ENCODE measurements around the gene SNCAIP. TPM values are rescaled to one million over a fixed set of nuclear protein-coding genes. Genes with fewer than 3 reads are reported as not detected.

The SNCAIP gene
- total RNA-seq, 1 donor from 2014 or later: 8.1 TPM

DNA sequence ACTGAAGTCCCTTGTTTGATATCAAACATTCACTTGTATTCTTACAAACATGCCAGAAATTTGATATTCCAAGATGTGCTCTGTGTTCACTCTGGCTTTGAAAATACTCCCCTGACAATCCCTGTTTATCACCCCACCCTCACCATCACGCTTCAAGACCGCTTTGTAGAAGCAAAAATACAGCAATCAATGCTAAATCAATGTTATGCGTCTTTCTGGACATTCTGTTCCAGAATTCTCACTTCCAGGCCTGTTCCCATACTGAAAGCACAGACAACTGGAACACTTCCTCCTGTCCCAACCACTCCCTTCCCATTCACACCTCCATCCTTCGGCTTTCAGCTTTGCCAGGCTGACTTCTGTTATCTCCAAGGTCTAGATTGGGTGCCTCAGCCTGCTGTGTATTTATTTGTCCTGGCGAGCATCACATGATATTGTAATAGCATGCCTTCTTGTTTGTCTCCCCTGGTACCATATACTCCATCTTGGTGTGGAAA lies 72.8 kb downstream of the SNCAIP start:
- peak; percentile 68 for ATAC-seq
- intact Hi-C loops (cut with DNase I): no loop called here
- no peak for DNase-seq (ENCODE audit: low spot score)

DNA sequence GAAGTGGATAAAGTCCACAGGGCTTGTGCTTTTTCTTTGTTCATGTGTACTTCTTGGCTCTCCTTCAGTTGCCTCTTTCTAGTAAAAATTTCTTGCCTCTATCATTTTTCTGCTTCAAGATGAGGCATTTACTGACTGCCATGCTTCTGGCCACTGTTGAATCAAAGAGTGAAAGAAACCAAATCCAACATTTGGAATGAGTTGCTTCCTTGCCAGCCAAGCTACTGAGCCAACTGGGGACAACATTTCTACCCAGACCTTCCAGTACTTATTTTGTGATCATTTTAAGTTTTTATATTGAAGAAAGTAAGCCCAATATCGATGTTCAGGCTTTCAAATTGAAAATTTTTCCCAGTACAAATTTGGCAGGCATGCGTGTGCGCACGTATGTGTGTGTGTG lies 73.2 kb downstream of the SNCAIP start:
- ATAC-seq: peak; percentile 31
- no peak for DNase-seq (ENCODE audit: low spot score)
- intact Hi-C loops (cut with DNase I): no loop called here

DNA sequence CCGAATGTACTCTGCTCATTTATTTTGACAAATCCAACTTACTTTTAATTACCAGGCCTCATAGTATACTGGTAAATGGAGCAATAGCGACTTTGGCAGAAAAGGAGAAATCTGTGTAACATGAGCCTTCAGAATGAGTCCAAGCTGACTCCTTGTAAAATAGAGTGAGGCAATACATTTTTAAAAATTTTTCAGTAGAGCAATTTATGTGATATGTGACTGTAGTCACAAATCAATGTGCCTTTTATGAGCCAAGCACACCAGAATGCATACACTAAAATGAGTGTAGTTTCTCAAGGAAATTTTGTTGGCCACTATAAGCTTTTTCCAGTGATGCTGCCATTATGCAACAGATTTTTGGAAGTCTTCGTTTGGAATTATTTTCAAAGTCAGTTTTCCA lies 73.8 kb downstream of the SNCAIP start:
- intact Hi-C loops (cut with DNase I): no loop called here
- ATAC-seq (peak; percentile 86), DNase-seq (ENCODE audit: low spot score) (no peak)

DNA sequence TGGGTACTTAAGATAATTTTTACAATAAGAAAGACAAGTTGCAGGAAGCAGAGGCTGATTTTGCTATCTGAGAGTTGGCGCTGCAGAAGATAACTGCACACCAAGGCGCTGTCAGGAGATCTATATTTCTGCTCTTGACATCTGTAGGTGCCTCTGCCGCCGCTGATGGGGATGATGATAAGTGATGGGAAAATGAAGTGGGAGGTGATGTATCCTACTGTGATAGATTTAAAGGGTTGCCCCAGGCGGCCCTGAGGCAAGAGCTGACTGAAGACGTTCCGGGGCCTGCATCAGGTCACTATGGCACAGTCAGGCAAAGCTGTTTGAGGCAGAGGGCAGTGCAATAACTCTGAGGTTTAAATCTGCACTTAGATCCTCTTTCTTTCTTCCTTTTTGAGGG lies 78.1 kb downstream of the SNCAIP start:
- ATAC-seq (no peak), DNase-seq (ENCODE audit: low spot score) (no peak)
- intact Hi-C loops (cut with DNase I): no loop called here

DNA sequence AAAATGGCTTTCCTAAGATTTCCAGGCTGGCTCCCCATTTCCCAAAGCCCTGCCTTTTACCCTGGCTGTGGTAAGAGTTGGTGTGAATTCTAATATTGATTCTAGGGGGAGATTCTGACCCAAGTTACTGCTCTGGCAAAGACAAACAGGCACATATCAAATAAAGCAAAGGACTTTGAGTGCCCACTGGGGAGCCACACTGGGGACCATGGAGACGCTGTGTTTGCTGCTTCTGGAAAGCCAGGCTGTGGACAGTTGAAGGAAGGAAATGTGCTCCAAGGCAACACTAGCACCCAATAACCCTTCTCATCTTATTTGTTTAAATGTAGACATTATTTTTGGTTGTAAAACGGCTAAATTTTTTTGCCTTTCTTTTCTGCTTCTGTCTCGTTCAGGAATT lies 78.7 kb downstream of the SNCAIP start:
- DNase-seq (ENCODE audit: low spot score): no peak
- ATAC-seq: no peak
- intact Hi-C loops (cut with DNase I): no loop called here

DNA sequence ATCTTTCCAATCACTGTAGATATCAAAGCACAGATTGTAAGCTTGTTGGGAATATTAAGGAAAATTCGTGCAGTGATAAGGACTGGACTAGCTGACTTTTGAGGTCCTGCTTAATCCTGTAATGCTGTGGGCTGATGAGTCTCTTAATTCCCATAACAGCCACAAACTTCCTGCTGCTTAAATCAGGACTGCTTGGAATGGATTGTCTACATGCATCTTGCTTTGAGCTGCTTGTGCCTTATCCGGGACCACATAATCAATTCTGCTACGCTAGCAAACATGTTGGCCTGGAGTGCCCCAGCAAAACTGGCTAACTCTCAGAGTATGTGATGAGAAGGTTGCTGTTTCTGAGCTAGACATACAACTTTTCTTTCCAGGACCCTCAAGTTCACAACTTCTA lies 79.6 kb downstream of the SNCAIP start:
- intact Hi-C loops (cut with DNase I): no loop called here
- ATAC-seq (no peak), DNase-seq (ENCODE audit: low spot score) (no peak)

DNA sequence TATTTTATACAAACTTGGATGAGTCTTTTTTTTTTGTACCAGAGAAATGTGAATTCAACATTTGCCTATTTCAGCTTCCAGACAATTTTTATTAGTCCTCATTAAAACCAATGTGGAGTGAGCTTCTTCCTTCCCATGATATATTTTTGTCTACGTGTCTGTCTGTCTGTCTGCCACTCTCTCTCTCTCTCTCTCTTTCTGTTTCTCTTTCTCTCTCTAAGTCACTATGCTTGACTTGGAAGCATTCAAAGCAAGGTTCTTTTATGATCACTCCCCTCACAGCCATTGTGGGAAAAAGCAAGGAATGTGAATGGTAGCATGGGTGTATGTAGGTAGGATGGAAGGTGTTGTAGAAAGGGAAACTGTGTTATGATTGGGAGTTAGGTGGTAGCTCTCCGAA lies 80.2 kb downstream of the SNCAIP start:
- no peak for DNase-seq (ENCODE audit: low spot score)
- intact Hi-C loops (cut with DNase I): no loop called here
- no peak for ATAC-seq

DNA sequence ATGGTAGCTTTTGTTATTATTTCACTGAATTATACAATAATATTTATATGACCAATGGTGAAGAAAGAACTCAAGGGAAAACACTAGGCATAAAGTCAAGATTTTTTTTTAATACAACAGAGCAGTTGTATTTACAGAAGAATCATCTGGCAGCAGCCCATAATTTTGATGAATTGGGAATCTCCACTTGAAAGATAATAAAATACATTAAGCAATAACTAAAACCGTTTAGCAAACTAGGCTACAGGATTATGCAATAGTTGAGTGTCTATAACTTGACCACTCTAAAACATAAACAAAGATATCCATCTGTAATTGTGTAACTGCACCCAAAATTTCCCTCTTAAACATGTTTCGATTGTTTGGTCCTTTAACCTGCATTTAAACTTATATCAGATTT lies 80.8 kb downstream of the SNCAIP start:
- no peak for DNase-seq (ENCODE audit: low spot score)
- intact Hi-C loops (cut with DNase I): no loop called here
- no peak for ATAC-seq

DNA sequence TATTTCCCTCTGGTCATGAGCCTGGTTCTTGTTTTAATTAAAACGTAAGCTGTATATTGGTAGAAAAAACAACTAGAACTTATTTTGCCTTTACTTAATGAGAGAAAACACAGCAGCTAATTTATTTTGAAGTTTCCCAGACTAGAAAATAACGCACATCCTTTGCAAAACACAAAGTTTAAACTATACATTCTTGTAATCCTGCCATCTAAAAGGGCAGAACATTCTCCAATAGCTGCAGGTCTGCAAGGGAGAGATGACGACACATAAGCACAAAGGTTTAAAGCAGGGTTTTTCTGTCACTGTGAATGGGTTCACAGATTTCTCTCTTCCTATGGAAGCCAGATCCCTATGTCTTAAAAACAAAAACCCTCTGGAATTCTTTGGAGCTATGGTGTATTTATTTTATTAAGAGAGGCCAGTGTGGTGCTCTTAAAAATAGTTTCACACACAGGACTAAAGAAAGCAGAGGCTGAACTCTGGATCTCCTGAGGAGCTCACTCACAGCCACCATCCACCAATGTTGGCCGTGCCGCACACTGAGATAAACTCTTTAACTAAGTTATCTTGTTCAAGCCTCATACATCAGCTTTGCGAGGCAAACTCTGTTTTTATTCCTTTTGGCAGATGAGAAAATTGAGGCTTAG lies 82.4 kb downstream of the SNCAIP start:
- DNase-seq (ENCODE audit: low spot score) (no peak), ATAC-seq (no peak)
- intact Hi-C loops (cut with DNase I): no loop called here

DNA sequence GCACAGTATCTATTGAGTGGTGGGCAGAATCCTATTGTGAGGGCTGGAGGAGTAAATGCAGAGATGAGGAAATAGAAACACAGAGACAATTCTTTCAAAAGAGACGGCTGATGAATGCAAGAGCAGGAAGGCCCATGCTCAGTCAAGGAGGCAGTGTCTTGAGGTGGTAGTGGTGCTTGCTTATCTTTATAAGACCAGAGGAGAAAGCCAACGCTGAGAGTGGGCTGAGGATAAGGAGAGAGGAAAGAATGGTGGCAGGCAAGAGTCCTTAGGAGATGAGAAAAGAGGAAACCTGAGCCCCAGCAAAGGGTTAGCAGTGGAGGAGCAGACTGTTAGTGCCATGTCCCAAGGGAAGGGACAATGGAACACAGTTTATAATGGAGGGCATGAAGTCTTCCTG lies 86.0 kb downstream of the SNCAIP start:
- ATAC-seq (no peak), DNase-seq (ENCODE audit: low spot score) (no peak)
- intact Hi-C loops (cut with DNase I): no loop called here

DNA sequence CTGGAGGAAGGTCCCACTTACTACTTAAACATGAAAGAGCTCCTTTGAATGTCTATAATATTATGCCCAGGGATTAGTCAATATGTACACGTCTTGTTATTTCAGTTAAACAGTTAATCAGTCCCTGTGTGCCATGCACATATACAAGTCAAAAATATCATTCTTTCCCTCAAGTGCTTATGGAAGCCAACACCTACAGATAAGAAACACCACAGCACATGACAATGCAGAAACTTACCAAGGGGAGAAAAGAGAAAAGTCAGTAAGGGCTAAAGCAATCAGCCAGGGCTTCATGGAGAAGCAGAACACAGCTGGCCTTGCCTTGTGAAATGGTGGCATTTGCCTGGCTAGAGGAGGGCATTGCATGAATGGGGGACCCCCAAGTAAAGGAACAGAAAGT lies 88.3 kb downstream of the SNCAIP start:
- DNase-seq (ENCODE audit: low spot score) (no peak), ATAC-seq (no peak)
- intact Hi-C loops (cut with DNase I): no loop called here

DNA sequence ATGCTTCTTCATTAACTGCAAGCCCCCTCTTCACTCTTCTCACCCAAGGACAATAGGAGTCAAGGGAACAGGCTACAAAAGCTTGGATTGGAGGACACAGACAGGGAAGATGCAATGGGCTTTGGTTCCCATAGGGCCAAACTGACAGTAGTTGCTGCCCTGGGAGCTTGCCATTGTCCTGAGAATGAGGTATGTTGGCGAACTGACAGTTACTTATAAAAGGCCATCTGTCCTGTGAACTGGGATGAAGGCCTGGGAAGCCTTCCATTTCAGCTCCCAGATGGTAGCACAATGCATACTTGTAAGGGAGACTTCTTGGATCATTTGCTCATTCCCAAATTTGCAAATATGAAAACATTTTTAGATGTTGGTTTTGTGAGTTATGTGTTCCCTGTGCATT lies 88.9 kb downstream of the SNCAIP start:
- DNase-seq (ENCODE audit: low spot score) (no peak), ATAC-seq (no peak)
- intact Hi-C loops (cut with DNase I): no loop called here

DNA sequence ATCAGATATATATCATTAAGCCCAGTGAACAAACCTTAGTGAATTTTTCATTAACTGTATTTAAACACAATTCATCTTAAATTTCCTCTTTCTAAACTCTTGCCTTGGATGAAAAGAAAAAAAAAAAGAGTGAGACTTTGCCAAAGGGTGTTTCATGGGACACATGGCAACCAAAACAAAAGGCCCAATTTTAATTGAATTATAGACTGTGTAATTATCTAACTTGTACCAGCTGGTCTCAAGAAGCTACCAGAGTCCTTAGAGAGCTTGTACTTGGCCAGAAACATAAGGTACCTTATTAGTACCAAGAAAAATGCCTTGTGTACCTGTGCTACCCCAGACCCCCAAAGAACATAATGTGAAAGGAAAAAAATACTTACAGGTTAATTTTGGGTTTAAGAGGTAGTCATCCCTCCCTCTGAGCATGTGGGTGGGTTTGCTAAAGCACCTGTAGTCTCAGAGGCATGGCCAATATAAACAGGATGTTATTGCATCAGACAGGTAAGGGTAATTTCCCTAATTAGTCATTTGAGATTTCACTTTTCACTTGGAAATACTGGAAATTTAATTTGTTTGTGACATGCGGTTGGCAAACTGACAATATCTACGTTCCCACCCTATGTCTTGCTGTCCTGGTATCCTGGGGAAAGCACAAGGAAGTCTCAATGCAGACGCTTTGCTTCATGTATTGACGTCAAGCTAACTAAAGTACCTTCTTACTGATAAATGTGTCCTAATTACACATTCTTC lies 90.1 kb downstream of the SNCAIP start:
- no peak for DNase-seq (ENCODE audit: low spot score)
- intact Hi-C loops (cut with DNase I): no loop called here
- no peak for ATAC-seq

DNA sequence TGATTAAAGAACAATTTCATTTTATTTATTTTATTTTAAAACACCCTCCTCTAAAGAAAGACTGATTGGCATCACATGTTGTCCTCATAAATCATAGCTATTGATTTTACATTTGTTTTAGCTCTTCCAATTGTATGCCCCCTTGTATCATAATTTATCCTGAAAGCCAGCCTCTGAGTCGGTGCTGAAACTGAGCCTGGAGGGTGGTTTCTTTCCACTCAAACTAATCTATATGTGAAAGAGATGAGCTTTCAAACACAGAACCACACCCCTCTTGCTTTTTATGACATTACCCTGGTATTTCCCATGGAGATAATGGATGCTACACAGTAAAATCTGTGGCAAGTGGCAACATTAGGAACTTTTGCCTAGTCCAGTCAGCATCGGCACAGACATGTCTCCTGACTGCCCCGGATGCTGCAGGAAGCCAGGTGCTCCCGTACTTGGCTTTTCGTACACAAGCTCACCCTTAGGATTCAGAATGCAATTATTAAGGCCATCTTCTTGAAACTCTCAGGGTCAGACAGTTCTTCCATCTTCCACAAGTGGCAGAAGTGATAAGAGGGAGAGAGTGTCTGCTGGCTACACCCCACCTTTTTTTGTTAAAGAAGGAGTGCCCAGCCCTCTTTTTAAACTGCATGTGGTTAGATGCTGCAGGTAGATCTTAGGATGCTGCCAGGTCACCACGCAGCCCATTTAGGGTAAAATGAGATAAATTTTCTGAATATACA lies 91.1 kb downstream of the SNCAIP start:
- no peak for ATAC-seq

DNA sequence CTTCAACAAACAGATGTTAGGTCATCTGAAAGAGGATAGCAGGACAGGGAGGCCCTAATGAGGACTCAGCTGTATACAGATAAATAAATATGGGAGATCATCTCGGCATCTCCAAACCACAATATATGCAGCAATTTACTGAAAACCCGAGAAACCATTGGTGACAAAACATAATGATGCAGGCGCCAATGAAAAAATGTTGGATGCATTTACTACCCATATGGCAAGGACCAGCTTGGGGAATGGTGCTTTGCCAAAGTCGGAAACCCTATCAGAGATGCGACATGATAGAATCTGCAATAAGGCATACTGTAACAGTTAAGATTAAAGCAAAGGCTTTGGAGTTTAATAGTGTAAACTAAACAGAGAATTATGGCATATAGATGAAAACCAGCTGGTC lies 92.0 kb downstream of the SNCAIP start:
- DNase-seq (ENCODE audit: low spot score) (no peak), ATAC-seq (no peak)
- intact Hi-C loops (cut with DNase I): no loop called here

More for the DNA sequence above, 91.1 kb downstream of the SNCAIP start:
- DNase-seq (ENCODE audit: low spot score): no peak
- intact Hi-C loops (cut with DNase I): no loop called here

DNA sequence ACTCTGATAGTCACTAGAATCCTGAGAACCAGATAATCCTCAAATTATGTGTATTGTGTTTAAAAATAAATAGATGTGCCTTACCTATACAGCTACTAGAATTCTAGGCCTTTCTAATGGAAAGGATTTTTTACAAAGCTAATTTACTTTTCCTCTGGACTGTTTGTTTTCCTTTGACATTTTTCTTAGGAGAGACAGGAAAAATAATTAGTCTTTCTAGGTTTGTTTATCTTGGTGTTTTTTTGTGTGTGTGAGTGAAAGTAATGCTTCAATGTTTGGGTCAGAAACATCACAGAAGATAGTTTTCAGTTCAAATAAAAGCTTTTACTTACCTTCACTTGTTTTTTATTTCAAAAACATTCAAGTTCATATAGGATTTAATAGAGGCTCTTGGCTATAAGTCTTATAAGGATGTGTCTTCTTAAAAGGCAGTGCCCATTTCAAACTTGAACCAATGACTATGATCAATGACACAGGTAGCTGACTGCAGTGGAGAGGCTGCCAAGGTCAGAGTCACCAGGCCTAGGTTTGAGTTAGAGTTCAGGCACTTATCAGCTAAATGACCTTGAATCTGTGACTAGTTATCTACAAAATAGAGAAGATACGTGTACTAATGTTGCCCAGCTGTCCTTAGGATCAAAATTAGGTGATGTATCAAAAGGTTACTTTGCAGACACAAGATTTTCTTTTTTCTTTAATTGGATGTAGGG lies 92.8 kb downstream of the SNCAIP start:
- ATAC-seq: no peak
- intact Hi-C loops (cut with DNase I): no loop called here

DNA sequence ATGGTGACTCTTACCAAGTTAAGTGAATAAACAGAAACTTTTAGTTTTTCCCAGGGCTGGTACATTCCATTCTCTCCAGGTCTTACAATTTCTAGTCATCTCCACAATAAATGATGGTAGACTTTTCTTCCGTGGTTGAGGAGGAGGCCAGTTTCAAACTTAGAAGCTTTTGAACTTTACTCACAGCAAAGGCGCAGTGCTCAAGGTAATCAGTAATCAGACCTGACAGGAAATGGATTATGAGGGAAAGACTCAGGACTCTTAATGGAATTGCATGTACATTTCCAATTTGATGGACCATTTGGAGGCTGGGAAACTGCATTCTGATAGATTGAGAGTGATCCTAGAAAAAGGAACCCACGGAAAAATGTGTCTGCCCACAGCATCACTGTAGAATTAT lies 93.7 kb downstream of the SNCAIP start:
- ATAC-seq (no peak), DNase-seq (ENCODE audit: low spot score) (no peak)
- intact Hi-C loops (cut with DNase I): no loop called here

More for the DNA sequence above, 92.8 kb downstream of the SNCAIP start:
- DNase-seq (ENCODE audit: low spot score): no peak

DNA sequence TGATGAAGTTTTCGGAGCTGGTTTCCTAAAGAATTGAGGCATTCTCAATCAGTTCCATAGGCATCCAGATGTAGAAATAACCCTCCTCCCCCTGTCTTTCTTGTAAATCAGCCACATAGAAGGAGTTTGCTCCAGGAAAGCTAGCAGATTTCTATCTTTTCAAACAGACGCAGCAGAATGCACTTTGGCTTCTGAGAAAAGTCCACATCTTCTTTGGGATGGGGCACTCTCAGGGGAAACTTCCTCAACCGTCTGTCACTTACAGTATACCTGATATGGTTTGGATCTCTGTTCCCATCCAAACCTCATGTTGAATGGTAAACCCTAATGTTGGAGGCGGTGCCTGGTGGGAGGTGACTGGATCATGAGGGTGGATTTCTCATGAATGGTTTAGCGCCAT lies 94.1 kb downstream of the SNCAIP start:
- no peak for ATAC-seq
- no peak for DNase-seq (ENCODE audit: low spot score)
- intact Hi-C loops (cut with DNase I): no loop called here

DNA sequence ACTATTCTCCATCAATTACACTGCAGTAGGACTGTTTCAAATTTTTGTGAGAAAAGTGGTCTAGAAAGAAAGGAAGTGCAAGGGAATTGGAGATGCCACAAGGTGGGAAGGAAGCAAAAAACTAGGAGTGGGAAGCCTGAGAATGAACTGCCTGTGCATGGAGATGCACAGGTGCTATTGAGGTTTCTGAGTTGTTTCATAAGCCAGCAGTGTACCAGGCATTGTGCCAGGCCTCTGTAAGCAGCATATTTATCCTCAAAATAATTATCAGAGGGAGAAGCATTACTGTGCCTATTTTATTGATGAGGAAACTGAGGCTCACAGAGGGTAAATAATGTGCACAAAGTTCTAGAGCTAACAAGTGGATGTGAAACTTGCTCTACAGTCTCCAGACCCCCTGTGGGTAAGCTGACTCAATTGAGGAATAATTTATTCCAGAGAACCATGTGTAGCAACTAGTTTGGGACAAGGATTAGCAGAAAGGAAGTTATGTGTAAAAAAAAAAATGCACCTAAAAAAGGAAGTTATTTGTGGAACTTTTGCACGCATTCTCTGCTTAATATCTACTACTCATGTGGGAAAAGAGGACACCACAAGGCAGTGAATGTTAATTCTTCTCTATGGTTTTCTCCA lies 96.7 kb downstream of the SNCAIP start:
- intact Hi-C loops (cut with DNase I): no loop called here
- ATAC-seq (no peak), DNase-seq (ENCODE audit: low spot score) (no peak)

Data from sciatic nerve (tissue), 2 donors.